ENCODE results near the gene SHROOM3.
A peak's percentile ranks its signal among the peaks of the same experiment; 100 is the strongest.

The SHROOM3 gene

GRCh38 chr4:76673362-76673761 lies 238.3 kb downstream of the SHROOM3 start:
- DNase-seq: no peak

- no peak for DNase-seq
These were observed 240.0 kb downstream of the SHROOM3 start for GRCh38 chr4:76674983-76675382.

- no peak for DNase-seq
These were observed 242.7 kb downstream of the SHROOM3 start for GRCh38 chr4:76677571-76678326.

- no peak for DNase-seq
These were observed 244.7 kb downstream of the SHROOM3 start for GRCh38 chr4:76679691-76680090.

GRCh38 chr4:76680952-76681351 lies 245.9 kb downstream of the SHROOM3 start:
- DNase-seq: no peak

GRCh38 chr4:76681996-76682395 lies 247.0 kb downstream of the SHROOM3 start:
- no peak for DNase-seq

GRCh38 chr4:76683144-76683543 lies 248.1 kb downstream of the SHROOM3 start:
- no peak for DNase-seq

GRCh38 chr4:76687746-76688448 lies 252.9 kb downstream of the SHROOM3 start:
- DNase-seq: no peak

GRCh38 chr4:76688619-76689144 lies 253.7 kb downstream of the SHROOM3 start:
- no peak for DNase-seq

- peak; percentile 1 for DNase-seq
These were observed 254.3 kb downstream of the SHROOM3 start for GRCh38 chr4:76689145-76689817.

- DNase-seq: no peak
These were observed 255.2 kb downstream of the SHROOM3 start for GRCh38 chr4:76690011-76690905.

- no peak for DNase-seq
These were observed 255.9 kb downstream of the SHROOM3 start for GRCh38 chr4:76690906-76691275.

GRCh38 chr4:76691807-76692582 lies 257.0 kb downstream of the SHROOM3 start:
- no peak for DNase-seq

- DNase-seq: no peak
These were observed 257.7 kb downstream of the SHROOM3 start for GRCh38 chr4:76692761-76693160.

GRCh38 chr4:76694056-76694455 lies 259.0 kb downstream of the SHROOM3 start:
- no peak for DNase-seq

GRCh38 chr4:76696109-76696508 lies 261.1 kb downstream of the SHROOM3 start:
- DNase-seq: no peak

GRCh38 chr4:76697129-76697803 lies 262.2 kb downstream of the SHROOM3 start:
- DNase-seq: no peak

- DNase-seq: no peak
These were observed 263.1 kb downstream of the SHROOM3 start for GRCh38 chr4:76698141-76698540.

- no peak for DNase-seq
These were observed 264.8 kb downstream of the SHROOM3 start for GRCh38 chr4:76699751-76700310.

GRCh38 chr4:76702440-76703122 lies 267.6 kb downstream of the SHROOM3 start:
- no peak for DNase-seq

Measured in stimulated activated CD4-positive, alpha-beta T cell treated with anti-CD3 and anti-CD28 coated beads, Interleukin-1b, Interleukin-23, amount 100 ng/mL, for 48 hours (primary cell).